ENCODE data around the gene MAF.

Gene MAF

DNA sequence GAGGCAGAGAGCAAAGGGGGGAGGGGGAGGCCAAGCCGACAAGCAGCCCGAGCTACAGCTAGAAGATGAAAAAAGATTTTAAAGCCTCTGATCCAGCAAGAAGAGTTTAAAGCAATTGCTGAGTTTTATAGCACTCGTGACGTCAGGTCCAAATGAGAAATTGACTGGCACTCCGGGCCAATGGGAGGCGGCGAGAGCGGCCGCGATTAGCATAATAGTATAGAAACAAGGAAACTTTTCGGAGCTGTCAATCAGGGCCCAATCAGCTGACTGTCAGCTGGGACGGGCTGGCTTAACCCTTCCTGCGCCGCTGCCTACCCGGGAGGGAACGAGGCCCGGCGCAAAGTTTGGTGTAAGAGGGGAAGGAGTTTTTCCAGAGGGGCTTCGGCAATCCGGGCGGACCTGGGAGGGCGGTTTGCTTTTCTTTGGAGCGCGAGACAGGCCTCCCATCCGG is at the start of gene MAF:
Gene MAF (minus strand): TSS at position 100 of the 454 bp plus-strand sequence. CDS start 835 bp downstream, outside the sequence.
- peak; percentile 93 for DNase-seq (ENCODE audit: low spot score)
- Histone ChIP-seq H3K4me3 (peak within 1 kb of the TSS; percentile 80), H3K27ac (peak within 1 kb of the TSS; percentile 93 to 96)
- TF ChIP-seq, protein P1, sequence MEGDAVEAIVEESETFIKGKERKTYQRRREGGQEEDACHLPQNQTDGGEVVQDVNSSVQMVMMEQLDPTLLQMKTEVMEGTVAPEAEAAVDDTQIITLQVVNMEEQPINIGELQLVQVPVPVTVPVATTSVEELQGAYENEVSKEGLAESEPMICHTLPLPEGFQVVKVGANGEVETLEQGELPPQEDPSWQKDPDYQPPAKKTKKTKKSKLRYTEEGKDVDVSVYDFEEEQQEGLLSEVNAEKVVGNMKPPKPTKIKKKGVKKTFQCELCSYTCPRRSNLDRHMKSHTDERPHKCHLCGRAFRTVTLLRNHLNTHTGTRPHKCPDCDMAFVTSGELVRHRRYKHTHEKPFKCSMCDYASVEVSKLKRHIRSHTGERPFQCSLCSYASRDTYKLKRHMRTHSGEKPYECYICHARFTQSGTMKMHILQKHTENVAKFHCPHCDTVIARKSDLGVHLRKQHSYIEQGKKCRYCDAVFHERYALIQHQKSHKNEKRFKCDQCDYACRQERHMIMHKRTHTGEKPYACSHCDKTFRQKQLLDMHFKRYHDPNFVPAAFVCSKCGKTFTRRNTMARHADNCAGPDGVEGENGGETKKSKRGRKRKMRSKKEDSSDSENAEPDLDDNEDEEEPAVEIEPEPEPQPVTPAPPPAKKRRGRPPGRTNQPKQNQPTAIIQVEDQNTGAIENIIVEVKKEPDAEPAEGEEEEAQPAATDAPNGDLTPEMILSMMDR (IDR thresholded peaks at IDR 0.05): no peak

DNA sequence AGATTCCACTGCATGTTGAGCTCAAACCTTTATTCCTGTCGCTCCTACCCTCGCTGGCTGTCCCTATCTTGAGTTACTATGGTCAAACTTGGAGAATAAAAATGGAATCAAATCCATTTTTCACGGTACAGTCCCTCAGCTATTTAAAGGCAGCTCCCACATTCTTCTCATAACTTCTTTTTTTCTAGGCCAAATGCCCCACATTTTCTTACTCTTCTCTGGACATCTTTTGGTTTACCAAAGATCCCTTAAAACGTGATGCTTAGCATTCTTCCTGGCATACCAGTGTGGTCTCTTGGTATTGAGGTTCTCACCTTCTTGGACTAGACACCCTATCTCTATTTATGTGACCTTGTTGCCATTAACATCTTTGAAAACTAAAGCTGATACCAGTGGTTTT is 48.3 kb upstream of the MAF start:
- TF ChIP-seq, protein P1 (IDR thresholded peaks at IDR 0.05): no peak
- Histone ChIP-seq H3K27ac (no peak overlapping the region), H3K4me3 (no peak overlapping the region)
- DNase-seq (ENCODE audit: low spot score): no peak

DNA sequence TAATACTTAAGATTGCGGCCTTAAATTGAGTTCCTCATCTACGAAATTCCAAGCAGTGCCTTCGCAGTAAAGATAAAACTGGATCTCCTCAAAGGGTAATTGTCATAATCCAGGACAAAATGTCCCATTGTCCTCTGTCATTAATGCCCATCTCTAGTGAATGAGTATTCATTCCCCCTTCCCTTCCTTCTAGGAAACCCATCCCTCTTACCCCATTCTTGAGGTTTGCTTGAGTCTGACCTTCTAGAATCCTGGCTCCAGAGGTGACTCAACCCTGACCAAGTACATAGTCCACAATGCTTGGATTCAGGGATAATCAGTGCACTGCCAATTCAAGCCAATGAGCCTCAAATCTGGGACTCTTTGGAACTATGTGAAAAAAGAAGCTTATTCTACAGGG is 47.0 kb upstream of the MAF start:
- TF ChIP-seq, protein P1 (IDR thresholded peaks at IDR 0.05): no peak
- no peak overlapping the region for H3K27ac ChIP-seq
- no peak for DNase-seq (ENCODE audit: low spot score)
- H3K4me3 ChIP-seq: no peak overlapping the region

DNA sequence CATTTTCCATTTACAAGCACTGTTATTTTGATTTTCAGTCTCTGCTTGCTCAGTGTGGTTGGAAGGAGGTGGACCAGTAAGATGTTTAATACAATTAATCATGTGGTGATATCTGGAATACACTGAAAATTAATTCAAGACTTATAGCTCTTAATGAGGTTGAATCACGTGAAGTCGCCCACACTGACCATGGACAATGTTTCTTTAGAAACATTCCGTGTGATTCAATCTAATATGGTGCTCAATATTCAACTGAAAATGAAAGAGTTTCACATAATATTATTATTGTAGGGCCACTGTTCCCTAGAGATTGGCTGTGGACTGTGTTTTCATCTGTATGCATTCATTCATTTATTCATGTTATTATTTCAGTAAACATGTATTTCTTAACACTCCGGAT is 45.2 kb upstream of the MAF start:
- Histone ChIP-seq H3K4me3 (no peak overlapping the region), H3K27ac (no peak overlapping the region)
- DNase-seq (ENCODE audit: low spot score): no peak
- TF ChIP-seq, protein P1 (IDR thresholded peaks at IDR 0.05): no peak

DNA sequence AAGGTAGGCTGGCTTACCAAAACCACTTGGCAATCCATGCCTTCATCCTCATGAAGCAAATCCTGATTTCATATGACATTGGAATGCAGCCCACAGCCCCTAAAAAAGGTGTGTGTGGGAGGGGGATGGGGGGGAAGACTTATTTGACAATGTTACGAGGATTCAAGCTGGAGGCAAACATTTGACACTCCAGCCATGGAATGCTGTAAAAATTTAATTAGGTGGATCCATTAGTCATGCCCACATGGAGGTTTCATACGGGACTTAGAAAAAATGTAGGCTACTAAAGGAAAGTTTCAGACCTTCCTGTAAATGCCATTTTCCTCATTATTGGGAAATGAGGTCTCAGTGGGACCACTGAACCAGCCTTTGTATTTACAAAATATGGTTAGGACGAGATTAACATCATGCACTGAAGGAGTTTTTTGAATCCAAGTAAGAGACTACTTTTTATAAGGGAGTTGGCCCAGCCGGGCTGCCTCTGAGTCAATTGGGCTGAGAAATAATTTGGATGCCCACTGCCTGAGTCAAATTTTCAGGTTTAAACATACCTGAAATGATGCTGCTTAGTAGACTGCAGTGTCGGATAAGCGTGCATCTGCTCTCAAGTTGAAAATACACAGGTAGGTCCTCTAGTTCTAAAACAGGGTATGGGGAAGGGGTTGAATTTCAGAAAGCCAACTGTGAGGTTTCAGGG is 44.6 kb upstream of the MAF start:
- DNase-seq (ENCODE audit: low spot score): no peak
- H3K27ac ChIP-seq: no peak overlapping the region
- H3K4me3 ChIP-seq: no peak overlapping the region
- TF ChIP-seq, protein P1 (IDR thresholded peaks at IDR 0.05): no peak

DNA sequence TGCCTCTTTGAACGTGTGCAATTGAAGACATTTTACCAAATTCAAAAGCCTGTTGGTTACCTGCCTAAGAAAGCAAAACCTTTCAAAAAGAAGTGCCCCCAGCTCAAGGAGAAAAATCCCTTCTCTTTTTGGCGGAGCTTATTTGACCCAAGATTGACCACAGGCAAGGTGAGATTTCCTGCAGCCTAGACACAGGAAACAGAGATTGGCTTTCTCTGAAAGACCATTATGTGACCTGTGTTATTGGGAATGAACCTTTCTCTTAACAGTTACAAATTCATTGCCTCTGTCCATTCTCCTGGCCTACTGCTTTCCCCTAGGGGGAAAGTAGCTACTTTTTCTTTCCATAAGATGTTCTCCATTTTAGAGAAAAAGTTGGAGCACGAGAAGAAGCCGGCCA is 42.1 kb upstream of the MAF start:
- no peak overlapping the region for H3K4me3 ChIP-seq
- TF ChIP-seq, protein P1 (IDR thresholded peaks at IDR 0.05): no peak
- no peak overlapping the region for H3K27ac ChIP-seq
- DNase-seq (ENCODE audit: low spot score): no peak

All from coronary artery (tissue), 2 donors.